Adrenal gland (tissue), 12 donors: ENCODE data around the gene SNX1. TPM values are rescaled to one million over a fixed set of nuclear protein-coding genes. Genes with fewer than 3 reads are reported as not detected.

Source experiments
- DNase-seq, 7 donors: peaks; one replicate each; pipeline ENCODE4 v3.0.0-alpha.2; 2019 to 2020
- H3K27ac ChIP-seq, 5 donors: fragments of 200-600 bp; sonication (generic) in 4 of 5; 1 replicate in 3 of 5; 2 replicates in 2 of 5; pipeline versions ENCODE4 v1.5.1 to v1.8.0; 2016 to 2020; ENCODE audit warnings: mild to moderate bottlenecking in 1 of 5
- H3K27me3 ChIP-seq: fragments of 200-600 bp; 2 replicates; pipeline ENCODE4 v1.8.0; 2021
- H3K36me3 ChIP-seq, 2 donors: fragments of 200-600 bp; replicated peaks in 1 of 2; 1 replicate in 1 of 2; 2 replicates in 1 of 2; pipeline versions ENCODE4 v1.5.1 to v1.8.0; 2018 to 2022
- H3K4me1 ChIP-seq, 2 donors: fragments of 200-600 bp; replicated peaks in 1 of 2; 1 replicate in 1 of 2; 2 replicates in 1 of 2; pipeline versions ENCODE4 v1.5.1 to v1.8.0; 2018 to 2021
- H3K4me3 ChIP-seq, 4 donors: fragments of 200-600 bp; sonication (generic) in 3 of 4; one replicate each; pipeline ENCODE4 v1.5.1; 2016 to 2018
- H3K9me3 ChIP-seq, 3 donors: fragments of 200-600 bp; sonication (generic) in 1 of 3; replicated peaks in 1 of 3; 1 replicate in 2 of 3; 2 replicates in 1 of 3; pipeline versions ENCODE4 v1.5.1 to v1.8.0; 2016 to 2021
- POLR2A ChIP-seq, 2 donors: fragments of 450-650 bp; IDR thresholded peaks; one replicate each; pipeline ENCODE4 v1.6.1; 2017; ENCODE audit warnings: antibody characterized with exemption in 2 of 2, mild to moderate bottlenecking in 2 of 2, moderate library complexity in 1 of 2
- WGBS, 4 donors: extraction: QIAGEN DNeasy Blood & Tissue Kit in 2 of 4; methylation state at CpG; one replicate each; pipeline versions ENCODE4 v1.1.5 to v1.1.7; 2013 to 2017; 5-methylcytosine and 5-hydroxymethylcytosine counted together
- intact Hi-C, 2 donors: fragments of 100-400 bp; cut with DNase I; formaldehyde crosslinking; loops; one replicate each; pipeline versions ENCODE4 v1.14.1 to v1.15.0; 2022 to 2023
- polyA plus RNA-seq, 3 donors: library from polyadenylated mRNA; stranded (reverse); fragments of 200-250 nt in 2 of 3; fragments of 350-450 nt in 1 of 3; fragmentation: Illumina TruSeq in 1 of 3; extraction: RNeasy Lipid Tissue Mini Kit (QIAGEN cat#74804) in 1 of 3; gene quantifications; one replicate each; pipeline ENCODE4 v1.2.3, GENCODE V29; 2013 to 2014
- total RNA-seq, 9 donors: library from RNA; depleted of rRNA in 4 of 9; stranded (reverse); fragments of >200 nt in 4 of 9; fragments of 120-200 nt in 1 of 9; fragmentation: NEBNext Ultra II Directional in 1 of 9; extraction: Animal tissue kit (Norgen Biotek cat#: 25700) in 1 of 9; gene quantifications; one replicate each; pipeline versions ENCODE4 v1.1.0 to v1.2.4, GENCODE V29; 2013 to 2023
- TF ChIP-seq, protein P1 (sequence below), 6 experiments: fragments of 450-650 bp in 4 of 6; fragments of 200-600 bp in 2 of 6; sonication (generic) in 1 of 6; IDR thresholded peaks; 1 replicate in 5 of 6; 2 replicates in 1 of 6; pipeline versions ENCODE4 v1.5.1 to v1.8.0; 2016 to 2021; ENCODE audit warnings: antibody characterized with exemption in 6 of 6, mild to moderate bottlenecking in 2 of 6, moderate library complexity in 1 of 6
- donor health status: healthy with polysubstance abuse.
- donor health status: Bipolar disorder and iron deficiency.
- donor health status: DM: yes; HTN: yes; CAD: no.
- donor health status: DM: no; HTN: no; CAD: no.
- donor health status: DM: no; HTN: no; CAD: no.
- donor health status: DM: yes; HTN: yes; CAD: no.

SNX1 gene
- total and polyA plus RNA-seq, 12 donors = 61.2 to 251 (median 111) TPM

DNA sequence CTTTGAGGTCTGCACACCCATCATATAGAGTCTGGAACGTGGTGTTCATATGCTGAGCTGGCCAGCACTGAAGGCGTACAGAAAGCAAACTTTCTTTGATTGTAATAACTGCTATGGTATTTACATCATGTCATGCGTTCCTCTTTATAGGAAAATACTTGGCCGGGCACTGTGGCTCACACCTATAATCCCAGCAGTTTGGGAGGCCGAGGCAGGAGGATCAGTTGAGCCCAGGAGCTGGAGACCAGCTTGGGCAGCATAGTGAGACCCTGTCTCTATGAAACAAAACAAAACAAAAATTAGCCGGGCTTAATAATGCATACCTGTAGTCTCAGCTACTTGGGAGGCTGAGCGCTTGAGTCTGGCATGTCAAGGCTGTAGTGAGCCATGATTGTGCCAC lies 52.4 kb downstream of the SNX1 start:
- TF ChIP-seq POLR2A (IDR thresholded peaks at IDR 0.05) = no peak
- TF ChIP-seq, protein P1, sequence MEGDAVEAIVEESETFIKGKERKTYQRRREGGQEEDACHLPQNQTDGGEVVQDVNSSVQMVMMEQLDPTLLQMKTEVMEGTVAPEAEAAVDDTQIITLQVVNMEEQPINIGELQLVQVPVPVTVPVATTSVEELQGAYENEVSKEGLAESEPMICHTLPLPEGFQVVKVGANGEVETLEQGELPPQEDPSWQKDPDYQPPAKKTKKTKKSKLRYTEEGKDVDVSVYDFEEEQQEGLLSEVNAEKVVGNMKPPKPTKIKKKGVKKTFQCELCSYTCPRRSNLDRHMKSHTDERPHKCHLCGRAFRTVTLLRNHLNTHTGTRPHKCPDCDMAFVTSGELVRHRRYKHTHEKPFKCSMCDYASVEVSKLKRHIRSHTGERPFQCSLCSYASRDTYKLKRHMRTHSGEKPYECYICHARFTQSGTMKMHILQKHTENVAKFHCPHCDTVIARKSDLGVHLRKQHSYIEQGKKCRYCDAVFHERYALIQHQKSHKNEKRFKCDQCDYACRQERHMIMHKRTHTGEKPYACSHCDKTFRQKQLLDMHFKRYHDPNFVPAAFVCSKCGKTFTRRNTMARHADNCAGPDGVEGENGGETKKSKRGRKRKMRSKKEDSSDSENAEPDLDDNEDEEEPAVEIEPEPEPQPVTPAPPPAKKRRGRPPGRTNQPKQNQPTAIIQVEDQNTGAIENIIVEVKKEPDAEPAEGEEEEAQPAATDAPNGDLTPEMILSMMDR (IDR thresholded peaks at IDR 0.05) = no peak
- WGBS, 4 donors = 82 to 94% (median 91%) methylated on average over 7 of the region's 7 CpGs
- Histone ChIP-seq H3K4me3 (no peak overlapping the region), H3K27ac (no peak overlapping the region), H3K9me3 (no peaks in the 10 kb centered on the region), H3K4me1 (peaks cover 16 to 24% of the 10 kb centered on the region in 2 donors), H3K36me3 (peaks cover 0 to 21% of the 10 kb centered on the region in 2 donors), H3K27me3 (no peaks in the 10 kb centered on the region)
- intact Hi-C loops = loop anchor here in 1 of 2 donors (10.0 kb wide), 1 partner anchor 63 kb away; no protein-coding TSS in a partner anchor
- peak in 1 of 7 donors; percentile 16 for DNase-seq

DNA sequence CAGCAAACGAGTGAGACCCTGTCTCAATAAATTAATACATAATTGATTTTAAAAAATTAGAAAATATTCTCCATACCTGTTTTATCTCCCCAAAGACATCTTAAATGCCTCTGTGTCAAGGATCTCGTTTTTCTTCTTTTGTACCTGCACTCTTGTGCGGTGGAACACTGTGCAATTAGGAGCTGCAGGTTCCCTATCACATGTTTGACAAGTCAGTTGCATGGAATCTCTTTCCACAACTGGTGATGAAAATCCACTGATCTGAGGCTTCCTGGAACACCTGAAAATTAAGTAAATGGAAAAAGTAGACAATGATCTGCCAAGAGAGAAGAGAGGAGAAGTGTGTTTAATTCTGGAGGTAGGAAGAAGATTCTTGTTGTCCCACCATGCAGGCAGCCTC lies 52.8 kb downstream of the SNX1 start:
- H3K4me3 ChIP-seq = no peak overlapping the region
- 77 to 88% (median 84%) methylated on average over 3 of the region's 3 CpGs for WGBS, 4 donors
- H3K27me3 ChIP-seq = no peaks in the 10 kb centered on the region
- H3K36me3 ChIP-seq = peaks cover 0 to 17% of the 10 kb centered on the region in 2 donors
- intact Hi-C loops = loop anchor here in 1 of 2 donors (10.0 kb wide), 1 partner anchor 64 kb away; no protein-coding TSS in a partner anchor
- TF ChIP-seq, protein P1 (IDR thresholded peaks at IDR 0.05) = no peak
- TF ChIP-seq POLR2A (IDR thresholded peaks at IDR 0.05) = no peak
- no peak for DNase-seq
- H3K27ac ChIP-seq = no peak overlapping the region
- H3K9me3 ChIP-seq = no peaks in the 10 kb centered on the region
- peaks cover 16 to 27% of the 10 kb centered on the region in 2 donors for H3K4me1 ChIP-seq

DNA sequence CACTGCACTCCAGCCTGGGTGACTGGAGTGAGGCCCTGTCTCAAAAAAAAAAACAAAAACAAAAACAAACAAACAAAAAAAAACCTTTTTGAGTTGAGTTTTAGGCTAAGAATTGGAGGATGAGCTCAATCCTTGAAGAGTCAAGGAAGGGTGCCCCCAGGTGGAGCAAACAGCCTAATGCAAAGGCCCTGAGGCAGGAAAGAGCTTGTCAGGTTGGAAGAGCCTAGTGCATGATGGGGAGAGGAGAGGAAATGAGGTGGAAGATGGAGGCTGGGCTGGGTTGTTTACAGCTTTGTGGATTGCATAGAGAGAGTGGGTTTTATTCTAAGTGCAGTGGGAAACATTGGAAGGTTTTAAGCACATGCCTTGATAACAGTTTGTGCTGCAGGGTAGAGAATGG lies 53.6 kb downstream of the SNX1 start:
- Histone ChIP-seq H3K4me1 (peaks cover 16 to 27% of the 10 kb centered on the region in 2 donors), H3K27ac (no peak overlapping the region), H3K9me3 (no peaks in the 10 kb centered on the region), H3K36me3 (peaks cover 0 to 17% of the 10 kb centered on the region in 2 donors), H3K4me3 (no peak overlapping the region), H3K27me3 (no peaks in the 10 kb centered on the region)
- DNase-seq = peak in 1 of 7 donors; percentile 27
- intact Hi-C loops = loop anchor here in 1 of 2 donors (10.0 kb wide), 1 partner anchor 65 kb away; no protein-coding TSS in a partner anchor
- TF ChIP-seq, protein P1 (IDR thresholded peaks at IDR 0.05) = no peak
- TF ChIP-seq POLR2A (IDR thresholded peaks at IDR 0.05) = no peak

DNA sequence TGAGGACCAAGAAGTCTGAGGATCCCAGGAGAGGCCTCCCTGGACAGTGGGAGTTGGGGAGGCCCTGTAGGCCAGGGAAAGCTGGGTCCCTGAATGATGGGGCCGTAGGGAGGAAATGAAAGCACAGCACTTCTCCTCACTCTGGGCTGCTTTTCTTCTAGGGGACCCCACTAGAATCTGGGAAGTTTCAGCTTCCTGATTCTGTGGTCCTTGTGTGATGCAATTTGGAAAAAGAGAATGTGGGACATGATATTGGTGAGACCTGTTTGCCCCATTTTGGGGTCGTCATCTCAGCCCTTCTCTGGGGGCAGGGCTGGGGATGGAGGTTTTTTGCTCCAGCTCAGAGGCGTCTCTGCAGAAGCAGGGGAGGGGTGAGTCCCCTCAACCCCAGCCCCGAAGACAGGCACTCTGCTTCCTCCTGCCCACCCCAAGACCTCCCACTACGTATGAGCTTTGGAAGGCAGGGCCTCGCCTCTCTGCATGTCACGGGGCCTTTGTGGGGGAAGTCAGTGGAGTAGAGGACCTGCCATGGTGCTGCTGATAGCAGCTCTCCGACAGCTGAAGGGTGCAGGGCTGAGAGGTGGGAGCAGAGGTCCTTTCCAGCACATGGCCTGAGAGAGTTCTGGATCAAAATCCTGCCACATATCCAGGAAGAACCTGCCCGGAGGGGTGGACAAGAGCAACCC lies 54.3 kb downstream of the SNX1 start:
- Histone ChIP-seq H3K27me3 (no peaks in the 10 kb centered on the region), H3K36me3 (peaks cover 0 to 18% of the 10 kb centered on the region in 2 donors), H3K27ac (no peak overlapping the region), H3K9me3 (no peaks in the 10 kb centered on the region), H3K4me1 (peaks cover 16 to 27% of the 10 kb centered on the region in 2 donors), H3K4me3 (no peak overlapping the region)
- WGBS, 4 donors = 67 to 82% (median 72%) methylated on average over 5 to 9 of the region's 9 CpGs
- TF ChIP-seq, protein P1 (IDR thresholded peaks at IDR 0.05) = no peak
- no peak for TF ChIP-seq POLR2A (IDR thresholded peaks at IDR 0.05)
- intact Hi-C loops = loop anchor here (5.0 to 10.0 kb wide), 2 partner anchors 48 to 65 kb away; no protein-coding TSS in a partner anchor
- peak in 1 of 7 donors; percentile 21 for DNase-seq
